ENCODE measurements around the gene MED13L.

- TF ChIP-seq, protein P1, sequence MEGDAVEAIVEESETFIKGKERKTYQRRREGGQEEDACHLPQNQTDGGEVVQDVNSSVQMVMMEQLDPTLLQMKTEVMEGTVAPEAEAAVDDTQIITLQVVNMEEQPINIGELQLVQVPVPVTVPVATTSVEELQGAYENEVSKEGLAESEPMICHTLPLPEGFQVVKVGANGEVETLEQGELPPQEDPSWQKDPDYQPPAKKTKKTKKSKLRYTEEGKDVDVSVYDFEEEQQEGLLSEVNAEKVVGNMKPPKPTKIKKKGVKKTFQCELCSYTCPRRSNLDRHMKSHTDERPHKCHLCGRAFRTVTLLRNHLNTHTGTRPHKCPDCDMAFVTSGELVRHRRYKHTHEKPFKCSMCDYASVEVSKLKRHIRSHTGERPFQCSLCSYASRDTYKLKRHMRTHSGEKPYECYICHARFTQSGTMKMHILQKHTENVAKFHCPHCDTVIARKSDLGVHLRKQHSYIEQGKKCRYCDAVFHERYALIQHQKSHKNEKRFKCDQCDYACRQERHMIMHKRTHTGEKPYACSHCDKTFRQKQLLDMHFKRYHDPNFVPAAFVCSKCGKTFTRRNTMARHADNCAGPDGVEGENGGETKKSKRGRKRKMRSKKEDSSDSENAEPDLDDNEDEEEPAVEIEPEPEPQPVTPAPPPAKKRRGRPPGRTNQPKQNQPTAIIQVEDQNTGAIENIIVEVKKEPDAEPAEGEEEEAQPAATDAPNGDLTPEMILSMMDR (IDR thresholded peaks at IDR 0.05; ENCODE audit: extremely low read depth in 1 of 2, insufficient read depth in 1 of 2, low read depth in 1 of 2, low read length in 2 of 2): no peak
- TF ChIP-seq GATA2 (IDR thresholded peaks at IDR 0.05; ENCODE audit: insufficient read depth, insufficient read length, low read depth, low read length): no peak
- TF ChIP-seq MAX (IDR thresholded peaks at IDR 0.05; ENCODE audit: insufficient read depth, insufficient read length): no peak
- no peak for TF ChIP-seq MYC (IDR thresholded peaks at IDR 0.05; ENCODE audit: low read depth, low read length)
- TF ChIP-seq EZH2 (IDR thresholded peaks at IDR 0.05; ENCODE audit: borderline replicate concordance, low read depth, low read length, severe bottlenecking): no peak
- TF ChIP-seq POLR2A (IDR thresholded peaks at IDR 0.05; ENCODE audit: low read depth, low read length): no peak
- no peak for TF ChIP-seq POLR2AphosphoS5 (IDR thresholded peaks at IDR 0.05; ENCODE audit: insufficient read depth, low read depth, low read length)
- no peak for TF ChIP-seq JUN (IDR thresholded peaks at IDR 0.05; ENCODE audit: borderline replicate concordance, insufficient read depth, insufficient read length, low read depth)
Observed at GRCh38 chr12:116046039-116046438, 231.5 kb downstream of the MED13L start.
